VCaP (cell line): ENCODE measurements around the gene TMEM269.
A peak's percentile ranks its signal among the peaks of the same experiment; 100 is the strongest.
"Not testable (repeated sequence)": the region's sequence is repeated elsewhere in the genome, so short reads cannot be mapped to it uniquely, and the experiment has no call there.

Experiments
- H3K27ac ChIP-seq: fragments of 450-650 bp; 2 replicates; pipeline ENCODE4 v1.5.1; 2017
- CTCF ChIP-seq: fragments of 450-650 bp; conservative IDR thresholded peaks from 2 replicates; pipeline ENCODE4 v1.5.1; 2017; ENCODE audit warnings: mild to moderate bottlenecking, moderate library complexity

Gene TMEM269

GRCh38 chr1:42797979-42798378 lies 13.2 kb downstream of the TMEM269 start:
- TF ChIP-seq CTCF = no peak
- H3K27ac ChIP-seq = no peak overlapping the region

- TF ChIP-seq CTCF = no peak
- no peak overlapping the region for H3K27ac ChIP-seq
Observed at GRCh38 chr1:42801832-42802473, 17.2 kb downstream of the TMEM269 start.

GRCh38 chr1:42806171-42806570 lies 21.4 kb downstream of the TMEM269 start:
- H3K27ac ChIP-seq = no peak overlapping the region

GRCh38 chr1:42806593-42806992 lies 21.8 kb downstream of the TMEM269 start:
- TF ChIP-seq CTCF = no peak
- H3K27ac ChIP-seq = no peak overlapping the region

More at GRCh38 chr1:42806171-42806570, 21.4 kb downstream of the TMEM269 start:
- TF ChIP-seq CTCF = no peak

GRCh38 chr1:42807056-42807668 lies 22.4 kb downstream of the TMEM269 start:
- no peak for TF ChIP-seq CTCF
- no peak overlapping the region for H3K27ac ChIP-seq

GRCh38 chr1:42814815-42815214 lies 30.0 kb downstream of the TMEM269 start:
- H3K27ac ChIP-seq = not testable (repeated sequence)

GRCh38 chr1:42815941-42816584 lies 31.3 kb downstream of the TMEM269 start:
- TF ChIP-seq CTCF = no peak
- peak overlapping the region; percentile 92 for H3K27ac ChIP-seq
